Umbilical cord (tissue), 2 donors: Measurements from ENCODE around the gene TSC2. TPM values are rescaled to one million over a fixed set of nuclear protein-coding genes. Genes with fewer than 3 reads are reported as not detected.
"Not testable (repeated sequence)": the region's sequence is repeated elsewhere in the genome, so short reads cannot be mapped to it uniquely, and the experiment has no call there.

Experiments
- DNase-seq: peaks from one replicate; pipeline ENCODE4 v3.0.0-alpha.2; 2015; ENCODE audit warnings: low spot score
- total RNA-seq: library from RNA; depleted of rRNA; stranded (reverse); fragments of >200 nt; gene quantifications from one replicate; pipeline ENCODE4 v1.2.3, GENCODE V29; 2014; ENCODE audit warnings: low replicate concordance; ENCODE audit not compliant: insufficient read depth

Gene TSC2
- total RNA-seq, 1 donor from 2014 or later: 50.1 TPM

- no peak for DNase-seq
Measured at GRCh38 chr16:2085669-2086068, 37.9 kb downstream of the TSC2 start.

DNA sequence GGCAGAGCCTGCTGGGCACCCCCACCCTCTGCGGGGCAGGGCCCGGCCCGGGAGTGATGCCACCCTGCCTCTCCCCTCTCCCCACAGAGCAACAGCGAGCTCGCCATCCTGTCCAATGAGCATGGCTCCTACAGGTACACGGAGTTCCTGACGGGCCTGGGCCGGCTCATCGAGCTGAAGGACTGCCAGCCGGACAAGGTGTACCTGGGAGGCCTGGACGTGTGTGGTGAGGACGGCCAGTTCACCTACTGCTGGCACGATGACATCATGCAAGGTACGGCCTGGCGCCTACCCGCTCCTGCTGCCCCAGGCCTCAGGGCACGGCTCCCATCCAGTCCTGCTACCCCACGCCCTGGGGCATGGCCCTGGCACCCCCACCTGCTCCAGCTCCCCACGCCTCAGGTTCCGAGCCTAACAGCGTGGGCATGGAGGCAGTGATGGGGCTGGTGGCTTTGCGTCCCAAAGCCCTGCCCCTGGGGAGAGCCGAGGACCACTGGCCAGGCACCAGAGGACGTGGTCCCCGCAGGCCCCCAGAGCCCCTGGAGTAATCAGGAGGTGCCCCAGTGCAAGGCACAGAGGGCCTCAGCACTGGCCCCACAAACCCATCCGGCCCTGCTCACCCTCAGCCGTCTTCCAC is 38.4 kb downstream of the TSC2 start:
- no peak for DNase-seq

DNA sequence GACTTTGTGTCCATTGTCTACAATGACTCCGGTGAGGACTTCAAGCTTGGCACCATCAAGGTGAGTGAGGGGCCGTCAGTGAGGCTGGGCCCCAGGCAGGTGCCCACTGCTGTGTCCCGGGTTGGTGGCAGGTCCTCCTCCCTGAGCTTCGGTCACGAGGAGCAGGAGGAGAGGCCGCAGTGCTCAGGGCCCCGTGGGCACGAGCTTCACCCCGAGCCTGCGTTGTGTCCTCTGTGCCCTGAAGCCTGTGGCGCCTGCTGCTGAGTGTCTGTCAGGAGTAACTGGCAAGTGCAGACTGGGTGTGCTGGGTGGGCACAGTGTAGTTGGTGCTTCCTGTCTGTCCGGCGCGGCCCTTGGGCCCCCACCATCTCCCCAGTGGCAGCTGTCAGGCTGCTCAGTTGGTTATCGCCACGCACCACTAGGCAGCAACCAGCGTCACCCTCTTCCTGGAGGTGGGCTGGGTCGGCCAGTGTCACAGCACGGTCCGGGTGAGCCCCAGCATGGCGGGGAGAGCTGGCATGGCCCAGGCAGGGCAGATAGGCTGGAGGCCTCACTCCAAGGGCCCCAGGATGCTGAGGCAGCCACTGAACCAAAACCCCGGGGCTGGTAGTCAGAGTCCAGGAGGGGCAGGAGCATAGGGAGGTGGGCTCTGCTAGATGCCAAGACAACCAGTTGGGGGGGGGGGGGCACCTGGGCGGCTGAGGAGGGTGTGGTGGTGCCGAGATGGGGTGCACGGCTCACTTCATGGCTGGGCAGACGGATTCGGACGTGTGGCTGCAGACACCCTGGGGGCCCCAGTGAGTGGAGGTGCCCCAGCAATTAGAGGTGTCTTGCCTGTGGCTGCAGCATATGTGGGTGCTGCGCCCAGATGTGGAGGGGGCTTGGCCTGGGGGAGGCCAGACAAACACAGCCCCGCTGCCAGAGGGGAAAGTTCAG is 39.3 kb downstream of the TSC2 start:
- DNase-seq: no peak

- no peak for DNase-seq
Measured at GRCh38 chr16:2087748-2088631, 40.2 kb downstream of the TSC2 start.

GRCh38 chr16:2088759-2089358 is 41.1 kb downstream of the TSC2 start:
- no peak for DNase-seq

- no peak for DNase-seq
Measured at GRCh38 chr16:2089706-2090480, 42.1 kb downstream of the TSC2 start.

GRCh38 chr16:2090481-2090776 is 42.6 kb downstream of the TSC2 start:
- no peak for DNase-seq

GRCh38 chr16:2090777-2091546 is 43.2 kb downstream of the TSC2 start:
- DNase-seq: peak; percentile 75

GRCh38 chr16:2091547-2092255 is 43.9 kb downstream of the TSC2 start:
- no peak for DNase-seq

DNA sequence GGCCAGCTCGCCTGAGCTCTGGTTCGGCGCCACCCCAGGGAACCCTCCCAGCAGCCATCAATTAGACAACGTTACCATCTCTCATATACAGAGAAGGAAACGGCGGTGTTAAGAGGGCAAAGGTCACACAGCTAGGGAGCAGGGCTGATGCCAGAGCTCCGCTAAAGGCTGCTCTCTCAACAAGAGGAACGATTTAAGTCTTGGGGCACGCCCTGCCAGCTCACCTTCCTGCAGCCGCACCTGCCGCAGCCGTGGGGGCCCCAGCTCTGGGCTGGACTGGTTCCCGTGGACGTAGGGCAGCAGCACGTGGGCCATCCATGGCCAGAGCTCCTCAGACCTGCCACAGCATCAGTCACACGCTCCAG is 44.5 kb downstream of the TSC2 start:
- no peak for DNase-seq

DNA sequence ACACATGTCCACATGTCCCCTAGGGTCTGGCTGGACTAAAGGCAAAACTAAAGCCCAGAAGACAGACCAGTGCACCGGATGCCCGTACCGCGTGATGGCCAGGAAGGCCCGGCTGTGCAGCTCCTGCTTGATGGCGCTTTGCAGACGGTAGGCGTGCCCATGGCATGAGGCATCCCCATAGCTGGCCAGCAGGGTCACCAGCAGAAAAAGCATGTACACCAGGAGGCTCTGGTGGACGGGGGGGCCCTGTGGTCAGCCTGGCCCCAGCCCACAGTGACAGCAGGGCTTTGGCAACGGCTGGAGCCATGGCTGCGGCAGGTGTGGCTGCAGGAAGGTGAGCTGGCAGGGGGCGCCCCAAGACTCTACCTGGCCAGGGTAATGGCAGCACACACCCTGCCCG is 45.1 kb downstream of the TSC2 start:
- DNase-seq: no peak

GRCh38 chr16:2093793-2094192 is 46.0 kb downstream of the TSC2 start:
- DNase-seq: no peak

DNA sequence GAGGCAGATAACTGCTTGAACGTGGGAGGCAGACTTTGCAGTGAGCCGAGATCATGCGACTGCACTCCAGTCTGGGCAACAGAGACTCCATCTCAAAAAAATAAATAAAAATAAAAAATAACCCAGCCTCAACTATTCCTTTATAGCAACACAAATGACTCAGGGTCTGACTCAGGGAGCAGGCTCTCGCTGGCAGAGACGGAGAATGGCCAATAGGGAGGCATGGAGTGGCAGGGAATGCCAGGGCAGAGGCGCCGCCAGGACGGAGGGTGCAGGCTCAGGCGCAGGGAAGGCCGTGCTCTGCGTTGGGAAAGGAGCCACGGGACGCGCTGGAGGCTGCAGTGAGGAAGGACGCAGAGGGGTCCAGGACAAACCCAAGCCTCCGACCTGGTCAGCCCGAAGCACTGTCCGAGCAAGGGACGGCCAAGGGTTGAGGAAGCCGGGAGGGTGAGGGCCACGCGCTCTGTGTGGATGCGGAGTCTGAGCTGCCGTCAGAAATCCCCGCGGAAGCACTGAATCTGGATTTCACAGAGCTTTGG is 47.6 kb downstream of the TSC2 start:
- DNase-seq: no peak

- no peak for DNase-seq
Measured at GRCh38 chr16:2095918-2096582, 48.3 kb downstream of the TSC2 start.

- DNase-seq: no peak
Measured at GRCh38 chr16:2096853-2097595, 49.2 kb downstream of the TSC2 start.

DNA sequence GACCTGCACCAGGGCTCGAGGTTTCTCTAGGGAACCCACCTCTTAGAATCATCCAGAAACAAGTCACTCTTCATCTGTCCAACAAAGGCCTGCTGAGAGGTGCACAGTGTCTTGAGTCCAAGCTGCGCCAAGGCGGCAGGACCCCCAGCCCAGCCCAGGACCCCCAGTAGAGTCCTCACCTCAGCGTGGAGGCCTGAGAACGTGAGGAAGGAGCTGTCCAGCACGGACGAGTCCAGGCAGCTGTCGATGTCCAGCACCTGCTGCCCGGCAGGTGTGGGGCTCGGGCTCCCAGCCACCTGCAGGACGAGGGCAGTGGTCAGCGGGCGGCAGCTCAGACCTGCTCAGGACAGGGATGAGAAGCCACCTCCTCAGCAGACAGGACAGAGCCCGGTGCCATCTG is 49.9 kb downstream of the TSC2 start:
- not testable (repeated sequence) for DNase-seq

DNA sequence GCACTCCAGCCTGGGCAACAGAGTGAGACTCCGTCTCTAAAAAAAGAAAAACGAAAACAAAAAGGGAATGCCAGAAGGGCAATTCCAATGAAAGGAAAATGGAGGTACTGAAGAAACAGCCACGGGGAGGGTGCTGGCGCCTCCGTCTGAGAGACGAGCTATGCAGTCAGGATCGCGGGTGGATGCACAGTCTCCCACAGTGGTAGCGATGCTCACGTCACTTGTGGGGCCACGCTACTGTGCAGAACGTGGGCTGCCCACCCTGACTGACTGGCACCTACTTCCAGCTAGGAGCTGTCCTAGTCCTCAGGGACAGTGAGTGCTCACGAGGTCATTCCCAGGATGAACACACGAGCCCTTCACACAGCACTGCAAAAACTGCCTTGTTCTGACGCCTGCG is 53.8 kb downstream of the TSC2 start:
- DNase-seq: not testable (repeated sequence)

DNA sequence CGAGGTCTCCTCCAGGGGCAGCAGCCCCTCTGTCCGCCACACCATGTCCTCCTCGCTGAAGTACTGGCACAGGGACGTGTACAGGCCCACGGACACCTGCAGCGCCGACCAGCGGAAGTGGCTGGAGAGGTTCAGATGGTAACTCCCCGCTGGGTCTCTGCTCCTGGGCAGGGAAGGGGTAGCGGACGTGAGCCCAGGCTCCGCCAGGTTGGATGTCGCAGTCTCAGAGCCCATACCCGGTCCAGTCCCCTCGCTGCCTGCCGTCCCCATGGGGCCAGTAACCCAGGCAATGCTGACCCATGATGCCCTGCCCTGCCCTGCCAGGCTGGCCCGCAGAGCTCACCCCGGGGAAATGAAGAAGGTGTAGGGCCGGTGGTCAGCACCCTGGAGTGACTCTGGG is 54.7 kb downstream of the TSC2 start:
- DNase-seq: no peak
